Measurements from ENCODE around the gene RPTOR. TPM values are rescaled to one million over a fixed set of nuclear protein-coding genes. Genes with fewer than 3 reads are reported as not detected.

Gene RPTOR
- total RNA-seq, 1 donor from 2014 or later, result 21.8 TPM

- Histone ChIP-seq H3K9me3 (replicated peaks) (no peaks in the 10 kb centered on the region), H3K27ac (replicated peaks) (no peak overlapping the region), H3K4me3 (no peak overlapping the region), H3K27me3 (ENCODE audit: low read depth) (no peaks in the 10 kb centered on the region), H3K36me3 (peaks cover 38% of the 10 kb centered on the region), H3K4me1 (peaks cover 4% of the 10 kb centered on the region)
- no peak for DNase-seq
- TF ChIP-seq CTCF (IDR thresholded peaks at IDR 0.05; ENCODE audit: borderline replicate concordance), result no peak
- intact Hi-C loops (cut with micrococcal nuclease), result no loop called here
Measured at GRCh38 chr17:80824549-80825470, 280.2 kb downstream of the RPTOR start.

GRCh38 chr17:80825471-80826345 is 281.1 kb downstream of the RPTOR start:
- intact Hi-C loops (cut with micrococcal nuclease), result no loop called here
- Histone ChIP-seq H3K9me3 (replicated peaks) (no peaks in the 10 kb centered on the region), H3K4me3 (no peak overlapping the region), H3K27ac (replicated peaks) (no peak overlapping the region), H3K36me3 (peaks cover 38% of the 10 kb centered on the region), H3K4me1 (peaks cover 4% of the 10 kb centered on the region), H3K27me3 (ENCODE audit: low read depth) (no peaks in the 10 kb centered on the region)
- TF ChIP-seq CTCF (IDR thresholded peaks at IDR 0.05; ENCODE audit: borderline replicate concordance), result no peak
- no peak for DNase-seq

DNA sequence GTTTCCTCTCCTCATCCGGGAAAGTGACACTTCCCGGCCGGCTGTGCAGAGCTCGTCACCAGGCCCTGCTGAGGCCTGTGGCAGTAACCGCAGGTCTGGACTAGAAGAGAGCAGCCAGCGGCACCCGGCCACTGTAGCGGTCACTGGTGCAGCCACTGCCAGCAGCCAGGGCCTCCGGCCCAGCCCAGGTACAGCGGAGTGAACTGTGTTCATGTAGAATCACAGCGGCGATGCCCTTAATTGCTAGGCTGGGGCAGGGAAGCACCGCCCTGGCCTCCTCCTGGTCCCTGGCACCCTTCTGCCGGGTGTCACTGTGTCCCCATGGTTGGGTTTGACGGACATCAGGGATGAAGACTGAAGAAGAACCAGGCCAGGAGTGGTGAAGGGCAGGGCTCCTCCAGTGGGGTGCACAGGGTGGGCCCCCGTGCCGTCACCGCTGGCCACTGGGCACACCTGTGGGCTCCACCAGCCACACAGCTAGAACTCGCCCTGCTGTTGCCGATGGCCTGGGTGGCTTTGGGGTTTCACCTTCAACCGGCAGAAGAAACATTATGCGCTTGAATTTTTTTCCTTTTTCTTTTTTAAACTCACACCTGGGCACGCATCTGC is 281.8 kb downstream of the RPTOR start:
- Histone ChIP-seq H3K36me3 (peaks cover 38% of the 10 kb centered on the region), H3K4me1 (peaks cover 4% of the 10 kb centered on the region), H3K27ac (replicated peaks) (peak overlapping the region; percentile 15), H3K4me3 (no peak overlapping the region), H3K9me3 (replicated peaks) (no peaks in the 10 kb centered on the region), H3K27me3 (ENCODE audit: low read depth) (no peaks in the 10 kb centered on the region)
- TF ChIP-seq CTCF (IDR thresholded peaks at IDR 0.05; ENCODE audit: borderline replicate concordance), result no peak
- DNase-seq, result no peak
- intact Hi-C loops (cut with micrococcal nuclease), result no loop called here

GRCh38 chr17:80826955-80827645 is 282.5 kb downstream of the RPTOR start:
- Histone ChIP-seq H3K27ac (replicated peaks) (peak overlapping the region; percentile 15), H3K4me1 (peaks cover 4% of the 10 kb centered on the region), H3K9me3 (replicated peaks) (no peaks in the 10 kb centered on the region), H3K36me3 (peaks cover 34% of the 10 kb centered on the region), H3K27me3 (ENCODE audit: low read depth) (no peaks in the 10 kb centered on the region), H3K4me3 (no peak overlapping the region)
- DNase-seq, result no peak
- intact Hi-C loops (cut with micrococcal nuclease), result no loop called here
- no peak for TF ChIP-seq CTCF (IDR thresholded peaks at IDR 0.05; ENCODE audit: borderline replicate concordance)
